Kidney (tissue), 14 donors: Measurements from ENCODE around the gene PLCB4. TPM values are rescaled to one million over a fixed set of nuclear protein-coding genes. Genes with fewer than 3 reads are reported as not detected.

ENCODE experiments used
- DNase-seq, 5 donors: peaks; one replicate each; pipeline ENCODE4 v3.0.0-alpha.2; 2013 to 2020
- FAIRE-seq: peaks from 2 replicates; lab custom pipeline; 2012; peaks lifted over from hg19 to GRCh38; lab: Jason Lieb, UNC
- H3K27ac ChIP-seq, 2 donors: one replicate each; pipeline ENCODE4 v1.7.0; 2013; ENCODE audit warnings: low read depth in 2 of 2, low read length in 2 of 2, inconsistent platforms in 1 of 2
- H3K27me3 ChIP-seq: one replicate; pipeline ENCODE4 v1.7.1; 2013; ENCODE audit warnings: low read length, inconsistent platforms; ENCODE audit not compliant: control insufficient read depth, insufficient read depth
- H3K36me3 ChIP-seq, 3 donors: one replicate each; pipeline versions ENCODE4 v1.7.0 to v1.7.1; 2013; ENCODE audit warnings: low read length in 3 of 3, control low read depth in 1 of 3, inconsistent platforms in 1 of 3; ENCODE audit not compliant: insufficient read depth in 3 of 3, control insufficient read depth in 2 of 3
- H3K4me1 ChIP-seq, 3 donors: one replicate each; pipeline versions ENCODE4 v1.7.0 to v1.7.1; 2013; ENCODE audit warnings: low read length in 3 of 3, inconsistent platforms in 1 of 3, low read depth in 1 of 3; ENCODE audit not compliant: control insufficient read depth in 2 of 3, insufficient read depth in 2 of 3
- H3K4me3 ChIP-seq, 3 donors: one replicate each; pipeline versions ENCODE4 v1.7.0 to v1.8.1; 2013; ENCODE audit warnings: low read length in 3 of 3, control low read depth in 1 of 3, inconsistent platforms in 1 of 3
- H3K9ac ChIP-seq, 3 donors: one replicate each; pipeline versions ENCODE4 v1.7.0 to v1.7.1; 2013; ENCODE audit warnings: low read length in 3 of 3, control low read depth in 1 of 3, inconsistent platforms in 1 of 3
- H3K9me3 ChIP-seq, 3 donors: one replicate each; pipeline versions ENCODE4 v1.7.0 to v1.7.1; 2013; ENCODE audit warnings: low read length in 3 of 3, control low read depth in 1 of 3, inconsistent platforms in 1 of 3; ENCODE audit not compliant: control insufficient read depth in 2 of 3, insufficient read depth in 1 of 3
- CTCF ChIP-seq: IDR thresholded peaks from 3 replicates; pipeline ENCODE4 v1.5.1; 2012; ENCODE audit warnings: mild to moderate bottlenecking, moderate library complexity, borderline replicate concordance; ENCODE audit not compliant: insufficient read depth; ENCODE audit errors: extremely low read depth
- intact Hi-C: fragments of 100-400 bp; cut with DNase I; formaldehyde crosslinking; loops from one replicate; pipeline ENCODE4 v1.11.1; 2022
- polyA plus RNA-seq: library from polyadenylated mRNA; stranded (reverse); fragments of 350-450 nt; fragmentation: Illumina TruSeq; extraction: RNeasy Lipid Tissue Mini Kit (QIAGEN cat#74804); gene quantifications from one replicate; pipeline ENCODE4 v1.2.3, GENCODE V29; 2014; ENCODE audit warnings: low read depth, low replicate concordance; ENCODE audit not compliant: insufficient read depth
- total RNA-seq: library from RNA; stranded (reverse); fragmentation: NEBNext Ultra II Directional; extraction: Animal tissue kit (Norgen Biotek cat#: 25700); gene quantifications from one replicate; pipeline ENCODE4 v1.2.1, GENCODE V29; 2021
- donor health status: control.
- donor health status: control.
- donor health status: control.
- donor health status: control.
- donor health status: control.
- donor health status: DM: yes; HTN: yes; CAD: no.
- donor health status: Normal renal cell carcinoma (clear cell type).

The PLCB4 gene
- total and polyA plus RNA-seq, 2 donors from 2014 or later = 2.8 to 17.7 TPM

- Histone ChIP-seq H3K4me1 (no peaks in the 10 kb centered on the region), H3K4me3 (no peak overlapping the region), H3K36me3 (peaks cover 0 to 6% (median 2%) of the 10 kb centered on the region in 3 donors), H3K27me3 (no peaks in the 10 kb centered on the region), H3K9me3 (no peaks in the 10 kb centered on the region), H3K9ac (no peak overlapping the region), H3K27ac (no peak overlapping the region)
- intact Hi-C loops = loop anchor here (10.0 kb wide), 1 partner anchor 213 kb away; no protein-coding TSS in a partner anchor
- DNase-seq (no peak), FAIRE-seq (no peak)
- no peak for TF ChIP-seq CTCF
Observed at GRCh38 chr20:9401371-9401770, 332.5 kb downstream of the PLCB4 start.

DNA sequence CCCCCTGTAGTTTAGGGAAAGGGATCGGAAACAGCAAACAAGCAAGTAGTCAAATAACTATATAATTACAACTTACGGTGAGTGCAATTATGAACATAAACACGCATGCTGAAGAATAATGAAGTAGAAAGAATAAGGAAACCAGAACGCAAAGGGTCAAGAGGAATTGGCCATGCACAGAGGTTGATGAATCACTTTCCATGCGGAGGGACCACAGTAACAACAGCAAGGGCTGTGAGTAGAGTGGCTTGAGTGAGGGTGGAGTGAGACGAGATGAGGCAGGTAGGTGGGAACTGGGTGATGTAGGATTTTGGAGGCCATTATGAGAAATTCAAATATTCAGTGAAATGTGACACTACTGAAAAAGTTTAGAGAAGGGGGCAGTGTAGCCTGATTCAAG, 333.3 kb downstream of the PLCB4 start:
- intact Hi-C loops = loop anchor here (10.0 kb wide), 1 partner anchor 213 kb away; no protein-coding TSS in a partner anchor
- no peaks in the 10 kb centered on the region for H3K9me3 ChIP-seq
- H3K27ac ChIP-seq = no peak overlapping the region
- H3K36me3 ChIP-seq = peaks cover 0 to 6% (median 2%) of the 10 kb centered on the region in 3 donors
- H3K9ac ChIP-seq = no peak overlapping the region
- H3K4me1 ChIP-seq = no peaks in the 10 kb centered on the region
- no peak for TF ChIP-seq CTCF
- H3K27me3 ChIP-seq = no peaks in the 10 kb centered on the region
- no peak for FAIRE-seq
- no peak for DNase-seq
- H3K4me3 ChIP-seq = no peak overlapping the region

DNA sequence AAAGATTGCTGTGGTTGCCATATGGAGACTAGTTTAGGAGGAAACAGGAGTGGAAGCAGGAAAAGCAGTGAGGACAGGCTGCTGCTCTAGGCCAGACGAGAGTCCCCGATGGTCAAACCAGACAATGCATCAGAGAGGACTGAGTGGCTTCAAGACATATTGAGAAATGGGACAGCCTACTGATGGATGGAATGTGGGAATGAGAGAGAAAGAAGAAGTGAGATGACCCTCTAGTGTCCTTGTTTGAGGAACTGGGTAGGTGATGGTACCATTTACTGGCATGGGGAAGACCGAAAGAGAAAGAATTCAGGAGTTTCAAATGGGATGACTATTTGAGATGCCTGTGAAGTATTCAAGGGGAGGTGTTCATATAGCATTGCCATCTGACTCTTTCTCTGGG, 333.7 kb downstream of the PLCB4 start:
- no peak for FAIRE-seq
- no peak for DNase-seq
- H3K4me1 ChIP-seq = no peaks in the 10 kb centered on the region
- no peaks in the 10 kb centered on the region for H3K9me3 ChIP-seq
- H3K9ac ChIP-seq = no peak overlapping the region
- H3K4me3 ChIP-seq = no peak overlapping the region
- no peak for TF ChIP-seq CTCF
- peaks cover 0 to 6% (median 2%) of the 10 kb centered on the region in 3 donors for H3K36me3 ChIP-seq
- H3K27me3 ChIP-seq = no peaks in the 10 kb centered on the region
- H3K27ac ChIP-seq = no peak overlapping the region
- intact Hi-C loops = loop anchor here (10.0 kb wide), 1 partner anchor 212 kb away; no protein-coding TSS in a partner anchor

DNA sequence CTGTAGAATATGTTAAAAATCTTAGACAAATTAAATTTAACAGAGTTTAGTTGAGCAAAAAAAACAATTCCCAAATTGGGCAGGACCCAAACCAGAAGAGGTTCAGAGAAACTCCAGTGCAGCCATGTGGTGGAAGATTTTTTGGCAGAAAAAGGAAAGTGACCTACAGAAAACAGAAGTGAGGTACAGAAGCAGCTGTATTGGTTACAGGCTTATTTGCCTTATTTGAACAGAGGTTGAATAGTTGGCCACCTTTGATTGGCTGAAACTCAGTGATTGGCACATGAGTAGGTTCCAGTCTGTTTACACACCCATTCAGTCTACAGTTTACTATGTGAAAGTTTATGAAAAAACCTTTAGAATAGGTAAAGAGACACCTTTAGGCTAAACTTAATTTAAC, 334.6 kb downstream of the PLCB4 start:
- H3K27me3 ChIP-seq = no peaks in the 10 kb centered on the region
- no peak overlapping the region for H3K4me3 ChIP-seq
- intact Hi-C loops = loop anchor here (10.0 kb wide), 1 partner anchor 211 kb away; no protein-coding TSS in a partner anchor
- H3K4me1 ChIP-seq = no peaks in the 10 kb centered on the region
- no peak overlapping the region for H3K9ac ChIP-seq
- DNase-seq = no peak
- H3K36me3 ChIP-seq = peaks cover 0 to 6% (median 2%) of the 10 kb centered on the region in 3 donors
- H3K9me3 ChIP-seq = no peaks in the 10 kb centered on the region
- no peak for TF ChIP-seq CTCF
- FAIRE-seq = no peak
- H3K27ac ChIP-seq = no peak overlapping the region
